ENCODE data around the gene ADD3.

The ADD3 gene

DNA sequence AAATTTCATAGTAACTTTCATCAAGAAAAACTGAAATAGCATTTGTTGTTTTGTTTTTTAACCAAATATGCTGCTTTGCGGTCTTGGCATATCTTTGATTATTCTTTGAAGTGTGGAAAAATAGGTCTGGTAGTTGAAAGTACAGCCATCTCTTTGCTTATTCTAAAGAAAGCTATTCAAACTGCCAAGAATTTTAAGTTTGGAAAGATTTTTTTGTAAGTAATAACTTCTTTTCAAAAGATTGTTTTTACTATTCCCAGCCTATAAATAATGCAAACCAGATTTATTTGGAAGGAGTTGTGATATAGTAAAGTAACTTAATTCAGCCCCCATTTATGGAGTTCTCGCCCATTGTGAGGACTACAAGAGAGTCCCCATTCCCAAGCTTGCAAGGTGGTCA is 87.0 kb downstream of the ADD3 start:
- H3K4me3 ChIP-seq (ENCODE audit: control insufficient read depth, low read depth, low read length): no peak overlapping the region
- no peak for DNase-seq (ENCODE audit: low read depth)
- TF ChIP-seq, protein P1, sequence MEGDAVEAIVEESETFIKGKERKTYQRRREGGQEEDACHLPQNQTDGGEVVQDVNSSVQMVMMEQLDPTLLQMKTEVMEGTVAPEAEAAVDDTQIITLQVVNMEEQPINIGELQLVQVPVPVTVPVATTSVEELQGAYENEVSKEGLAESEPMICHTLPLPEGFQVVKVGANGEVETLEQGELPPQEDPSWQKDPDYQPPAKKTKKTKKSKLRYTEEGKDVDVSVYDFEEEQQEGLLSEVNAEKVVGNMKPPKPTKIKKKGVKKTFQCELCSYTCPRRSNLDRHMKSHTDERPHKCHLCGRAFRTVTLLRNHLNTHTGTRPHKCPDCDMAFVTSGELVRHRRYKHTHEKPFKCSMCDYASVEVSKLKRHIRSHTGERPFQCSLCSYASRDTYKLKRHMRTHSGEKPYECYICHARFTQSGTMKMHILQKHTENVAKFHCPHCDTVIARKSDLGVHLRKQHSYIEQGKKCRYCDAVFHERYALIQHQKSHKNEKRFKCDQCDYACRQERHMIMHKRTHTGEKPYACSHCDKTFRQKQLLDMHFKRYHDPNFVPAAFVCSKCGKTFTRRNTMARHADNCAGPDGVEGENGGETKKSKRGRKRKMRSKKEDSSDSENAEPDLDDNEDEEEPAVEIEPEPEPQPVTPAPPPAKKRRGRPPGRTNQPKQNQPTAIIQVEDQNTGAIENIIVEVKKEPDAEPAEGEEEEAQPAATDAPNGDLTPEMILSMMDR (conservative IDR thresholded peaks at IDR 0.05; ENCODE audit: control insufficient read depth, insufficient read depth, low read depth, low read length): no peak

DNA sequence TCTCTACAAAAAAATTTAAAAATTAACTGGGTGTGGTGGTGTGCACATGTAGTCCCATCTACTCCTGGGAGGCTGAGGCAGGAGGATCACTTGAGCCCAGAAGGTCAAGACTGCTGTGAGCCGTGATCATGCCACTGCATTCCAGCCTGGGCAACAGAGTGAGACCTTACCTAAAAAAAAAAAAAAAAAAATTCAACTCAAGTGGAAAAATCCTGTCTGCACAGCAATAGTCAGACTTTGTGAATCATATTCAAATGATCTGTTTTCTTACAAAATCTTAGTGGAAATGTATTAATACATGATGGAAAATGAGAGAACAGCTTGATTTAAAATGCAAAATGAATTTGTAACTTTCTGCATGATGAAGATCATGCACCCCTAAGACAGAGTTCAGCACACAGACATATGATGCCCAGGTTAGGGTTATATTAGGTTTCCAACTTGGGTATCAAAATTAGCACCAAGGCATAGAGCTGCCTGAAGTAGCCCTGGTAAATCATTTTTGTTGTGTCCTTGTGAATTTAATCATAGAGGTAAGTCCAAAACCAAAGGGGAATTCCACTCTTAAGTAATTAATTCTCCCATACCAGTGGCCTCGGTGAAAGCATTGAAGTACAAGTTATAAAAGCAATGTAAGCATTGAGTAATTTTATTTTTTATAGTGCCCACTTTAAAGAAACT is 93.8 kb downstream of the ADD3 start:
- no peak for DNase-seq (ENCODE audit: low read depth)
- no peak overlapping the region for H3K4me3 ChIP-seq (ENCODE audit: control insufficient read depth, low read depth, low read length)
- TF ChIP-seq, protein P1 (conservative IDR thresholded peaks at IDR 0.05; ENCODE audit: control insufficient read depth, insufficient read depth, low read depth, low read length): no peak

DNA sequence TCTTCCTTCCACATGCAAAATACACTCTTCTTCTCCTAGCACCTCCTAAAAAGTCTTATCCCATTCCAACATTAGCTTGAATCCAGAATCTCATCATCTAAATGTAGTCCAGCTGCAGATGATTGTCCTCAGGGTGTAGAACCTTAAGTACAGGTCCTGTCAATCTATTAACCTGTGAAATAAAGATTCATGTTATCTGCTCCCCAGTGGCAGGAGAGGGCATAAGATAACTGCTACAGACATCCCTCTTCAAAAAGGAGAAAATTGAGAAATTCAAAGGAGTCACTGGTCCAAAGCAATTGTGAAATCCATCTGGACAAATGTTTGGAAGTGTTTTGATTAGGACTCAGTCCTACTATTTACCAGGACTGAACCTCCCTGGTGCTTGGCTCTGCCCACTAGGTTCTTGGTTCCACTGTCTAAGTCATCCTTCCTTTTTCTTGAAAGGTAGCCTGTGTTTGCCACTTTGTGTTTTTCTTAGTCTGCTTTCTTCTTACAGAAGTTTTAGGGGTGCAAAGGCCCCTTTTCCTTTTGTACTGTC is 96.2 kb downstream of the ADD3 start:
- peak; percentile 33 for DNase-seq (ENCODE audit: low read depth)
- TF ChIP-seq, protein P1 (conservative IDR thresholded peaks at IDR 0.05; ENCODE audit: control insufficient read depth, insufficient read depth, low read depth, low read length): no peak

DNA sequence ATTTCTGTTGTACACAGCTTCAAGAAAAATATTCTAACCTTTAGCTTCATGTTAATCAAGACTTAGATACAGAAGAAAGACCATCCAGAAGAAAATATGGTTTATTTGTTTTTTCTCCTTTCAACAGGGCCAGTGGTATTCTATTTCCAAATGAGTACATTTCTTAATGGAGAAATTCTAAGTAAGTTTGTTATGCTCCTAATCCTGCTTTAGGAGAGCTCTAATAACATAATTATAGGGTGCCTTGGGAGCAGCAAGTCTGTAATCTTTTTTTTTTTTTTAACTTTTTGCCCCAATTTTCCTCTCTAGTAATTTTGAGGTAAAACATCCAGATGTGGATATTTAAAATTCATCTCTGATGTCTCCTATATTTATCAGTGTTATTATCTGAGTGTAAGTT is 98.1 kb downstream of the ADD3 start:
- no peak overlapping the region for H3K4me3 ChIP-seq (ENCODE audit: control insufficient read depth, low read depth, low read length)
- TF ChIP-seq, protein P1 (conservative IDR thresholded peaks at IDR 0.05; ENCODE audit: control insufficient read depth, insufficient read depth, low read depth, low read length): no peak
- DNase-seq (ENCODE audit: low read depth): no peak

More for the DNA sequence above, 96.2 kb downstream of the ADD3 start:
- no peak overlapping the region for H3K4me3 ChIP-seq (ENCODE audit: control insufficient read depth, low read depth, low read length)

DNA sequence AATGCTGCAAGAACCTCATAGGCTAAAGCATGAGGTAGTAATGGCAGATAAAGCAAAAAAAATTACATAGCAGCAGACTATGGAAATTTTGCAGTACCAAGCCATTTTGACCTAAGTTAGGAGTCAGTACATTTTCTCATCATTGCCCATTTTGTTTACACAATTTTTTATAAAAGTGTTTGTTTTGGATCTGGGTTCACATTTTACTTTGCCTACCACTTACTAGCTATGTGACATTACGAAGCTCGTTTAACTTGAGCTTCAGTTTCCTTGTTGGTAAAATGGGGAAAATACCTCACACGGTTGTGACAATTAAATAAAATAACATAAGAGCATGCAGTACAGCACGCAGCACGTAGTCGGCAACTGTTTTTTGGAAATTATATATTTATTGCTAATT is 99.6 kb downstream of the ADD3 start:
- no peak overlapping the region for H3K4me3 ChIP-seq (ENCODE audit: control insufficient read depth, low read depth, low read length)
- TF ChIP-seq, protein P1 (conservative IDR thresholded peaks at IDR 0.05; ENCODE audit: control insufficient read depth, insufficient read depth, low read depth, low read length): no peak
- no peak for DNase-seq (ENCODE audit: low read depth)

DNA sequence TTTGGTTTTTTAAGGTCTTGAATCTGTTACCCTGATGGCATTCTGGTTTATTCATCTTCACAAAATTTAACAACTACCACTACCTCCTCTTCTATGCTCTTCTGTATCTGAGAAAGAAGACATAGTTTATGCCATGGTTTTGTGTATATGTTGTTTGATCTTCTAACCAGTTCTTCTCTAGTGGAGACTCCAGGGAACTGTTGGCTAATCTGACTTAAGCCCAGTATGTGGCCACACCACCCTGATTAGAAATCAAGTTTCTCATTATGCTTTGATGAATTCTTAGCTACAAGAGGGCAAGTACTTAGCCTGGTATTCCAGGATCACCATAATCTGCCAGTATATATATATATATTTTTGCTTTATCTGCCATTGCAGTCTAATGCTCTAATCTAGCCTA is 100.1 kb downstream of the ADD3 start:
- TF ChIP-seq, protein P1 (conservative IDR thresholded peaks at IDR 0.05; ENCODE audit: control insufficient read depth, insufficient read depth, low read depth, low read length): no peak

More for the DNA sequence above, 100.1 kb downstream of the ADD3 start:
- no peak overlapping the region for H3K4me3 ChIP-seq (ENCODE audit: control insufficient read depth, low read depth, low read length)
- no peak for DNase-seq (ENCODE audit: low read depth)

Data from fibroblast of mammary gland (primary cell).